ENCODE measurements around the gene SERAC1. TPM values are rescaled to one million over a fixed set of nuclear protein-coding genes. Genes with fewer than 3 reads are reported as not detected.
"Not testable (repeated sequence)": the region's sequence is repeated elsewhere in the genome, so short reads cannot be mapped to it uniquely, and the experiment has no call there.

SERAC1 gene
- total RNA-seq, result 1 to 10 TPM; 3.6 to 7.1 TPM

DNA sequence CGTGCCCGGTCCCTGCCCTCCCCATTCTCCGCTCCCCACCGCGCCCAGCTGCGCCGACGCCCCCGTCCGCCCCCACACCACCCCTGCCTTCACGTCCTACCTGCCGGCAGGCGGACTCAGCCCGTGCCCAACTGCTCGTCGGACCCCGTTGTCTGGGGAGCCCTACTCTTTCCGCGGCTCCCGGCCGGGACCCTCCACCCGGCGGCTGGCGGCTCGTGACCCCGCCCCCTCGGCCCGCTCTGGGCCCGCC lies at the start of gene SERAC1:
TSS of gene SERAC1 (minus strand) at position 223 of the 250 bp plus-strand sequence. CDS start 9,899 bp downstream, outside the sequence.
- DNase-seq (ENCODE audit: low spot score in 2 of 2) (no peak), ATAC-seq (peak; percentile 60 to 64)
- no peaks in the 10 kb centered on the region for H3K9me3 Mint-ChIP-seq
- peaks cover 24 to 25% of the 10 kb centered on the region in 2 donors for H3K36me3 Mint-ChIP-seq
- peak within 1 kb of the TSS; percentile 97 for H3K27ac Mint-ChIP-seq

DNA sequence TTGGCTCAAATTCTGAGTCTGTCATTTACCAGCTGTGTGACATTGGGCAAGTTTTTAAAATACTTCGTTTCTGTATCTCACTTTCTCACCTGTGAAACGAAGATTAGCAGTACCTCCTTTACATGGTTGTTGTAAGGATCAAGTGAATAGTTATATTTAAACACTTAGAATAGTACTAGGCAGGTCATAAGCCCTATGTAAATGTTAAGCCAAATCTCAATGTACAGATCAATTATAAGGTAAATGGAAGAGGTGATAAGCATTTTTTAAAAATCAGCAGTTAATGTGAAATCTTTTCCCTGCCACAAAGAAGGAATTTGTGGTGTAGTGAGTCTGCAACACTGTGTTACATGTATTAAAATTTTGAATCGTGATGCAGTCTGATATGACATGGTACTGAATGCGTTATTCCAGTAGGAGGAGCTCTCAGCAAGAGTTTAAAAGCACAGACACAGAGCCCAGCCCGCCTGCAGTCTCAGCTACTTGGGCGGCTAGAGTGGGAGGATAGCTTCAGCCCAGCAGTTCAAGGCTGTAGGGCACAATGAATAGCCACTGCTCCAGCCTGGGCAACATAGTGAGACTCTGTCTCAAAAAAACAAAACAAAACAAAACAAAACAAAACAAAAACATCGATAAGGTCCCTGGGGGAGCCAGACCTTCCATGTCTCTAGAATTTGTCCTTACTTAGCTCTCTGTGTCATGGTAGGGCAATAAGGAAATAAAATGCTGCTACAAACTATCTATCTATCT lies 46.0 kb upstream of the SERAC1 start:
- peaks cover under 1% of the 10 kb centered on the region in 2 donors for H3K36me3 Mint-ChIP-seq
- DNase-seq (ENCODE audit: low spot score in 2 of 2) (peak in 1 of 2 donors; percentile 59), ATAC-seq (peak; percentile 94 to 98)
- no peaks in the 10 kb centered on the region for H3K9me3 Mint-ChIP-seq
- no peak overlapping the region for H3K27ac Mint-ChIP-seq

DNA sequence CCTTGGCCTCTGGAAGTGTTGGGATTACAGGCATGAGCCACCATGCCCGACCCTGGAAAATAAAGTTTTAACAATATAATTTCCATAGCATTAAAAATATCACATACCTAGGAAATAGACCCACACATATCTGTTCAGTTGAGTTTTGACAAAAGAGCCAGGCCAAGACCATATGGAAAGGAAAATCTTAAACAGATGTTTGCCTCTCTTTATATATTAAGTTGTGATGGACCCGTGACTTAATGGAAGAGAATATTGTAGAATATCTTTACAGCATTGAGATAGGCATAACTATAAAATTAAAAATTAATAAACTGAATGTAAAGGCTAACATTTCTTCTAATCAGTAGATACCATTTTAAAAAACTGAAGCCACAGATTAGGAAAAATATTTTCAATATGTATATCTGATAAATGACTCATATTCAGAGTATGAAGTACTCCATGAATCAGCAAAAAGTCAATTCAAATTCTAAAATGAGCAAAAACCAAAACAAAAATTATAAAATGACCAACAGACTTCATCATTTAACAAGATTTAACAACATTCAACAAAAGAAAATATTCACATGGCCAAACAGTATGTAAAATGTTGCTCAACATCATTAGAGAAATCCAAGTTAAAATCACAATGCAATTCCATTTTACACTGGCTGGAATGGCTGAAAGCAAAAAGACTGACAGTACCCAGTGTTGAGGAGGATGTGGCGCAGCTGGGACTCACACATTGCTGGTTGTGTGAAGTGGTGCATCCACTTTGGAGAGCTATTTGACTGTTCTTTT lies 43.4 kb upstream of the SERAC1 start:
- ATAC-seq (peak in 1 of 2 donors; percentile 32), DNase-seq (ENCODE audit: low spot score in 2 of 2) (peak in 1 of 2 donors; percentile 20)
- Mint-ChIP-seq H3K9me3 (no peaks in the 10 kb centered on the region), H3K27ac (peak overlapping the region in 1 of 2 donors; percentile 44), H3K36me3 (peaks cover 4 to 15% of the 10 kb centered on the region in 2 donors)

DNA sequence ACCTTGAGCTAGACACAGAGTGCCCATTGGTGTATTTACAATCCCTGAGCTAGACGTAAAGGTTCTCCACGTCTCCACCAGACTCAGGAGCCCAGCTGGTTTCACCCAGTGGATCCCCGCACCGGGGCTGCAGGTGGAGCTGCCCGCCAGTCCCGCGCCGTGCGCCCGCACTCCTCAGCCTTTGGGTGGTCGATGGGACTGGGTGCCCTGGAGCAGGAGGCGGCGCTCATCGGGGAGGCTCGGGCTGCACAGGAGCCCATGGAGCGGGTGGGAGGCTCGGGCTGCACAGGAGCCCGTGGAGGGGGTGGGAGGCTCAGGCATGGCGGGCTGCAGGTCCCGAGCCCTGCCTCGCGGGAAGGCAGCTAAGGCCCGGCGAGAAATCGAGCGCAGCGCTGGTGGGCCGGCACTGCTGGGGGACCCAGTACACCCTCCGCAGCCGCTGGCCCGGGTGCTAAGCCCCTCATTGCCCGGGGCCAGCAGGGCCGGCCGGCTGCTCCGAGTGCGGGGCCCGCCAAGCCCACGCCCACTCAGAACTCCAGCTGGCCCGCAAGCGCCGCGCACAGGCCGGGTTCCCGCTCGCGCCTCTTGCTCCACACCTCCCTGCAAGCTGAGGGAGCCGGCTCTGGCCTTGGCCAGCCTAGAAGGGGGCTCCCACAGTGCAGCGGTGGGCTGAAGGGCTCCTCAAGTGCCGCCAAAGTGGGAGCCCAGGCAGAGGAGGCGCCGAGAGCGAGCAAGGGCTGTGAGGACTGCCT lies 41.7 kb upstream of the SERAC1 start:
- DNase-seq (ENCODE audit: low spot score in 2 of 2); H3K27ac Mint-ChIP-seq; ATAC-seq; H3K9me3 Mint-ChIP-seq: not testable (repeated sequence)
- peaks cover 4 to 15% of the 10 kb centered on the region in 2 donors for H3K36me3 Mint-ChIP-seq

DNA sequence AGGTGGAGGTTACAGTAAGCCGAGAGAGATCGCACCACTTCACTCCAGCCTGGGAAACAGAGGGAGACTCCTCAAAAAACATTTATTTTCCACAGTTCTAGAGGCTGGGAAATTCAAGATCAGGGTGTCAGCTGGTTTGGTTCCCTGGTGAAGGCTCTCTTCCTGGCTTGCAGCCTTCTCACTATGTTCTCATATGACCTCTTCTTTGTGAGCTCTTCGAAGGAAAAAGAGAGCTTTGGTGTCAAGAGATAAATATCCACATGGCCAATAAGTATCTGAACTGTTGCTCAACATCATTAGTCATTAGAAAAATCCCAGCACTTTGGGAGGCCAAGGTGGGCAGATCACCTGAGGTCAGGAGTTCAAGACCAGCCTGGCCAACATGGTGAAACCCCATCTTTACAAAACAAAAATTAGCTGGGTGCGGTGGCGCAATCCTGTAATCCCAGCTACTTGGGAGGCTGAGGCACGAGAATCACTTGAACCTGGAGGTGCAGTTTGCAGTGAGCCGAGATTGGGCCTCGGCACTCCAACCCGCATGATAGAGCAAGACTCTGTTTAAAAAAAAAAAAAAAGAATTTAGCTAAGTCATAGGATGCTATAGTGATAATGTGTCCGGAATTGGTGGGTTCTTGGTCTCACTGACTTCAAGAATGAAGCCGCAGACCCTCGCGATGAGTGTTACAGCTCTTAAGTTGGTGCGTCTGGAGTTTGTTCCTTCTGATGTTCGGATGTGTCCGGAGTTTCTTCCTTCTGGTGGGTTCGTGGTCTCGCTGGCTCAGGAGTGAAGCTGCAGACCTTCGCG lies 40.4 kb upstream of the SERAC1 start:
- not testable (repeated sequence) for ATAC-seq; DNase-seq (ENCODE audit: low spot score in 2 of 2); H3K9me3 Mint-ChIP-seq
- peaks cover 4 to 15% of the 10 kb centered on the region in 2 donors for H3K36me3 Mint-ChIP-seq
- peak overlapping the region; percentile 76 to 92 for H3K27ac Mint-ChIP-seq

DNA sequence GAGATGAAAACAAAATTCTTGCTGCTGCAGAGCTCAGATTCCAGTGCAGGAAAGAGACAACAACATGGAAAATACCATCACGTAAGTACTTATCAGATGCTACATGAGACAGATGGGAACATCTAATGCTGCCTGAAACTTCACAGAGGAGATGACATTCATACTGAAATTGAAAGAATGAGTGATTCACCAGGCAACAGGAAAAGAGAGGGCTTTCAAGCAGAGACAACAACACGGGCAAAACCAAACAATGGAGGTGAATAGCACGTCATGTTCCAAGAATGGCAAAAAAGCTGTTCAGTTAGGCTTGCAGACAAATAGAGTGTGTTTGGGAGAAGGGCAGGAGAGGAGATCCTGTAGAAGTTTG lies 39.3 kb upstream of the SERAC1 start:
- DNase-seq (ENCODE audit: low spot score in 2 of 2), result peak in 1 of 2 donors; percentile 52
- H3K36me3 Mint-ChIP-seq, result peaks cover 4 to 15% of the 10 kb centered on the region in 2 donors
- H3K27ac Mint-ChIP-seq, result peak overlapping the region; percentile 76 to 84
- H3K9me3 Mint-ChIP-seq, result no peaks in the 10 kb centered on the region
- ATAC-seq, result peak; percentile 96 to 98

DNA sequence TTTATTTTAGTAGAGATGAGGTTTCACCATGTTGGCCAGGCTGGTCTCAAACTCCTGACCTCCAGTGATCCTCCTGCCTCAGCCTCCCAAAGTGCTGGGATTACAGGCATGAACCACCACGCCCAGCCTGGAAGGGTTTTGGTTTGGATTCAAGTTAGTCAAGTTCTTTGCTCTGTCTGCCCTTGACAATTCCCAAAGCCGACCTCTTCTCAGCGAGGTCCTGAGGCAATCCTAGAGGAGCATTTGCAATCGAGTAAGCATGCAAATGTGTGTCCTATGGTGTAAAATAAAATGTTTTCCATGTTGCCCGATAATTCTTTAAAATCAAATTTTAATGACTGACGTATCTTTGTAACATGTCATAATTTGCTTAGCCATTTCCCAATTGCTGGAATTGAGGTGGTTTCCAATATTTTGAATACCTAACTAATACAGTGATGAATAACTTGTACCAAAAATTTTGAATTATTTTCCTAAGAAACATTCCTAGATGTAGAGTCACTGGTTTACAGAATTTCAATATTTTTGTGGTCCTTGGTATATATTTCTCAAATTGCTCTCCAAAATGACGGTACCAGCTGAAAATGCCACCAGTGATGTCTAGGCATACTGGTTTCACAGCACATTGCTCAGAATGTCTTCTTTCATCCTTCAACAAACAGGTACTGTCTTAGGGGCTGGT lies 38.8 kb upstream of the SERAC1 start:
- Mint-ChIP-seq H3K36me3 (peaks cover 4 to 15% of the 10 kb centered on the region in 2 donors), H3K27ac (peak overlapping the region; percentile 76 to 84)

DNA sequence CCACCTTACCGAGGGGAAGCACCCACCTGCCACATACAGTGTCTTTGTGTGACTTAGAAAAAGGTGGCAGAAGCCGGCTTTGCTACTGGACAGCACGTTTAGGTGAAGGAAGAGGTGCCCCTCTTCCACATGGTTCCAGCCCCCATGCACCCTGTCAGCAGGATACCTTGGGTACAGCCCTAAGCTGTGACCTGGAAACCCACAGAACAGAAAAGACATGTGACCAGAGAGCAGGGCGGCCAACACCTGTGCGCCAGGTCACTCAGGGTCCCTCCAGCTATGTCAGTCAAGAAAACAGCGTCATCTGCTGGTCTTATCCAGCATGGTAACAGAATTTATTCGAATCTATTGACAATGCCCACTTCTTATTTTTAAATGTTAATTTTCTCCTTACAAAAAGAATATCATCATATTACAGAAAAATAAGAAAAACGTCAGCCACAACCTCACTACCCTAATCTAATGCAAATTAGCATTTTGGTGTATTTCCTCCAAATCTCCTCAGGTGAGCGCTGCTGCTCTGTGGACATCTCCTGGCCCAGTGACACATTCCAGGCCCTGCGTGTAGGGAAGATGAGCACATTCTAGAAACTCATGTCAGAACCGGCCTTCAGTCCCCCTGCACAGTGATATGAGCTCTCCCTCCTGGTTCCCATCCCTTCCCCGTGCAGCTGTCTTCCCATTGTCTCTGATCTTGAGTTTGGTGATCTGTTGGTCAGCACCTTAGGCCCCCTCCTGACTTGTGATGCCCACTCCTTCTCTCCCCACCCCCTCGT lies 37.3 kb upstream of the SERAC1 start:
- ATAC-seq, result no peak
- Mint-ChIP-seq H3K27ac (no peak overlapping the region), H3K9me3 (no peaks in the 10 kb centered on the region), H3K36me3 (peaks cover 4 to 15% of the 10 kb centered on the region in 2 donors)
- DNase-seq (ENCODE audit: low spot score in 2 of 2), result no peak

More for the DNA sequence above, 38.8 kb upstream of the SERAC1 start:
- ATAC-seq (no peak), DNase-seq (ENCODE audit: low spot score in 2 of 2) (no peak)
- H3K9me3 Mint-ChIP-seq, result no peaks in the 10 kb centered on the region

DNA sequence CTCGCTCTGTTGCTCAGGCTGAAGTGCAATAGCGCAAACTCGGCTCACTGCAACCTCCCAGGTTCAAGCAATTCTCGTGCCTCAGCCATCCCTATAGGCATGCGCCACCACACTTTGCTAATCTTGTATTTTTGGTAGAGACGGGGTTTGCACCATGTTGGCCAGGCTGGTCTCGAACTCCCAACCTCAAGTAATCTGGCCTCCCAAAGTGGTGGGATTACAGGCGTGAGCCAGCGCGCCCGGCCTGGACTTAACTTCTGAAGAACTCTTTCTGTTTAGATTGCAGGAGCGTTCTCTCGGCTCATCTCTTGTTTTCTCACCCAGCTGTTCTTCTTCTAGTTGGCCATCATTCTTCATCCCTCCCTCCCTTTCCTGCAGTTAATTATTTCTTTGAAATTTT lies 30.4 kb upstream of the SERAC1 start:
- H3K36me3 Mint-ChIP-seq, result peaks cover 9 to 16% of the 10 kb centered on the region in 2 donors
- DNase-seq (ENCODE audit: low spot score in 2 of 2) (no peak), ATAC-seq (no peak)
- H3K9me3 Mint-ChIP-seq, result no peaks in the 10 kb centered on the region
- no peak overlapping the region for H3K27ac Mint-ChIP-seq

DNA sequence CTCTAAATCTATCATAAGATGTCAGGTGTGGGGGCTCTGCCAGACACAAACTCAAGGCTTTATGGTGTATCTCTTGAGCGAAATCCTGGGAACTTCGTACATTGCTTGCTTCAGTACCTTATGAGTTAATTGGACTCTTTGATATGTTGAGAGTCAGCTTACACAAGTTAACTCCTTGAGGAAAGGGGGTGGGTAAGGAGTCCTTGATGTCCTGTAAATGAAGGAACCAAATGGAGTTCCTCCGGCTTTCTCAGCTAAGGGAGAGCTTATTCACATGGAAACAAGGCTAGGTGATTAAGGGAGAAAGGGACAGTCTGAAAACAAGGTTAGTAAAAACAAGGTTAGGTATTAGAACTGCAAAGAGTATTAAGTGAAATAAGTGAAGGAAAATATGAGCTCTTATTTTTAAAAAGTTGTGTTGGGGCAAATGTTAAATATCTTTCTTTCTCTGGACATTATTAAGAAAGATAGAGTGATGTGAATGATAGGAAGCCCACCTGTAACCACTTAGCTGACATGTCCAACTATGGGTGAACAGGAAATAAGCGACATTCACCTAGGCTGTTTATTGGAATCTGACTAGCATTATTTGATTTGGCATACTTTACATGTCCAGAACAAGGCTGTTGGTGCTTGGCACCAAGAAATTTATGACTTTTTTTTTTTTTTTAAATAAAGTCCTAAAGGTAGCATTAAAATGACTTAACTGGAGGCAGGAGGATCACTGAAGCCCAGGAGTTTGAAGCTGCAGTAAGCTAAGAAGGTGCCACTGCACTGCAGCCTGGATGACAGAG lies 26.6 kb upstream of the SERAC1 start:
- DNase-seq (ENCODE audit: low spot score in 2 of 2) (no peak), ATAC-seq (no peak)
- no peak overlapping the region for H3K27ac Mint-ChIP-seq
- no peaks in the 10 kb centered on the region for H3K9me3 Mint-ChIP-seq
- peaks cover 15 to 22% of the 10 kb centered on the region in 2 donors for H3K36me3 Mint-ChIP-seq

DNA sequence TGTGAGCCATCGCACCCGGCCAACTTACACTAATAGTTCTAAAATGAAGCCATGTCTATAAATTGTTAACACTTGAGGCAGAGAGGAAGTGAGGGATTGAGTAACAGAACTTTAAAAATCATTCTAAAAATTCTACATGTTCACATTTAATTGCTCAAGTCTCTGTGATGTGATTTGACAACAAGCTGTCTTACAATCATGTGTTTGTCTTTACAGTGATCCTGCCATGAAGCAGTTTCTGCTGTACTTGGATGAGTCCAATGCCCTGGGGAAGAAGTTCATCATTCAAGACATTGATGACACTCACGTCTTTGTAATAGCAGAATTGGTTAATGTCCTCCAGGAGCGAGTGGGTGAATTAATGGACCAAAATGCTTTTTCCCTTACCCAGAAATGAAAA lies 23.7 kb upstream of the SERAC1 start:
- DNase-seq (ENCODE audit: low spot score in 2 of 2) (no peak), ATAC-seq (no peak)
- peaks cover 12 to 19% of the 10 kb centered on the region in 2 donors for H3K36me3 Mint-ChIP-seq
- H3K27ac Mint-ChIP-seq, result no peak overlapping the region
- no peaks in the 10 kb centered on the region for H3K9me3 Mint-ChIP-seq

DNA sequence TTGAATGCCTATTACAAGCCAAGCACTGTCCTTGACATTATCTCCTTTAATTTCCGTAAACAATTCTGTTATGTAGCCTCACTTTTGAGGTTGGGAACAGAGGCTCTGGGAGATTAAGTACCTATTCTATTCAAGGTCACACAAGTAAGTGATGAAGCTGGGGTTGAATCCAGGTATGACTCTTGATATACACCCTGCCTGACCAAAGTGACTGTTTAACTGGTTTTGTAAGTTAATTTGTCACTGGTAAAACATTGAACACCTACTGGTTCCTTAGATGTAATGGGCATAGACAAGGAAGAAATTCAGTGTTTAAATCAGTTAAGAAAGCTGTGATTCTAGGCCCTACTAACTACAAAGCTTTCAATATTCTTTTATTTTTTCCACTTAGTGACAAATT lies 23.0 kb upstream of the SERAC1 start:
- no peak for ATAC-seq
- Mint-ChIP-seq H3K9me3 (peaks cover 0 to 4% of the 10 kb centered on the region in 2 donors), H3K36me3 (peaks cover 13 to 18% of the 10 kb centered on the region in 2 donors), H3K27ac (no peak overlapping the region)
- DNase-seq (ENCODE audit: low spot score in 2 of 2), result no peak

DNA sequence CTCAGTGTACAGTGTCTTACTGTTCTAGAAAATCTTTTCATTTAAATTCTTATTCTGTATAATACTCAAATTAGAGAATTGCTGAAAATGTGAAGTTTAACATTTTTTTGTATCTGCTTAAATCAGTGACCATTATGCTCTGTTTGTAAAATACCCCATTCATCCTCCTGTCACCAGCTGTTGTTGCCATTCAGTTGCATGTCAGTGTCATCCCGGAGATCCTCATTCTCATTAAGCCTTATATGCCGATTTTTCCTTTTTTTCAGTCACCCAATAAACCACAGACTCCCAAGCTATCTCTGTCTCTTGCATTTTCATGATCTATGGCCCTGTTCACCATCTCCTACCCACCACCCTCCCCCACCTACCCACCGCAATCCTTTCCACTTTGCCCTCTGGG lies 20.5 kb upstream of the SERAC1 start:
- DNase-seq (ENCODE audit: low spot score in 2 of 2), result no peak
- peaks cover 13 to 17% of the 10 kb centered on the region in 2 donors for H3K36me3 Mint-ChIP-seq
- H3K9me3 Mint-ChIP-seq, result peaks cover 0 to 4% of the 10 kb centered on the region in 2 donors
- no peak for ATAC-seq
- H3K27ac Mint-ChIP-seq, result no peak overlapping the region

DNA sequence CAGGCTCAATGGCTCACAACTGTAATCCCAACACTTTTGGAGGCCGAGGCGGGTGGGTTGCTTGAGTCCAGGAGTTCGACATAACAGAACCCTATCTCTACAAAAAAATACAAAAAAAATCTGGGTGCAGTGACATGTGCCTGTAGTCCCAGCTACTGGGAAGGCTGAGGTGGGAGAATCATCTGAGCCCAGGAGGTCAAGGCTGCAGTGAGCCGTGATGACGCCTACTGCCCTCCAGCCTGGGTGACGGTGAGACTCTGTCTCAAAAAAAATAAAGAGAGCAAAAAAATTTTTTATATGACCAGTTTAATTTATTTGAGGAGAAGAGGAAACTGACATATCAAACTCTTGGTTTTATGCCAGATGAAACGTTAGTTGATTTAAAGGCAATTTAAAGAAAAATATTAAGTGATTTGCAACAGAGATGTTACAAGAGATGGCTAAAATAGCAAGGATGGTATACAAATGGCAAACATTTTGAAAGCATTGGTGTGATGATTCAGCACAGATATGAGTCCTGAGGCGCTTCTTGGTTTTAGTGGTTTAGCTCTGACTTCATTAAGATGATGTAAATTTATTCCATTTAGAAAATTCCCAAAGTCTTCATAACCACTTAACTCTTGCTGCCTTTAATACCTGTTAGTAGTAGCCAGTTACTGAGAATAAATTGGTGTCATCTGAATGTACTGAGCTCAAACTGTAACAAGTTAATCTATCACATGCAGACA lies 17.8 kb upstream of the SERAC1 start:
- Mint-ChIP-seq H3K9me3 (peaks cover 3 to 19% of the 10 kb centered on the region in 2 donors), H3K36me3 (peaks cover 31 to 38% of the 10 kb centered on the region in 2 donors), H3K27ac (peak overlapping the region; percentile 48 to 58)
- ATAC-seq (peak; percentile 78 to 83), DNase-seq (ENCODE audit: low spot score in 2 of 2) (no peak)

Data from activated naive CD4-positive, alpha-beta T cell treated with anti-CD3 and anti-CD28 coated beads, Interleukin-2, amount 50 U/mL, for 72 hours (primary cell).